Measurements from ENCODE around the gene OBP2A. TPM values are rescaled to one million over a fixed set of nuclear protein-coding genes. Genes with fewer than 3 reads are reported as not detected.
"Not testable (repeated sequence)": the region's sequence is repeated elsewhere in the genome, so short reads cannot be mapped to it uniquely, and the experiment has no call there.

OBP2A gene
- total RNA-seq, 1 donor from 2014 or later: not detected

- no peak for DNase-seq (ENCODE audit: low spot score, unreplicated experiment)
- Mint-ChIP-seq H3K9me3 (ENCODE audit: low read depth) (peaks cover 4% of the 10 kb centered on the region), H3K4me3 (ENCODE audit: low read depth) (no peak overlapping the region), H3K27me3 (peaks cover 11% of the 10 kb centered on the region), H3K36me3 (ENCODE audit: insufficient read depth) (peaks cover 2% of the 10 kb centered on the region), H3K27ac (no peak overlapping the region), H3K4me1 (ENCODE audit: low read depth) (no peaks in the 10 kb centered on the region)
- no peak for TF ChIP-seq CTCF (IDR thresholded peaks at IDR 0.05; ENCODE audit: unreplicated experiment)
Observed at GRCh38 chr9:135508211-135508820, 37.6 kb upstream of the OBP2A start.

- no peak overlapping the region for H3K4me3 Mint-ChIP-seq (ENCODE audit: low read depth)
- H3K36me3 Mint-ChIP-seq (ENCODE audit: insufficient read depth): peaks cover 1% of the 10 kb centered on the region
- peaks cover 11% of the 10 kb centered on the region for H3K27me3 Mint-ChIP-seq
- TF ChIP-seq CTCF (IDR thresholded peaks at IDR 0.05; ENCODE audit: unreplicated experiment): no peak
- no peak for DNase-seq (ENCODE audit: low spot score, unreplicated experiment)
- peaks cover 4% of the 10 kb centered on the region for H3K9me3 Mint-ChIP-seq (ENCODE audit: low read depth)
- no peak overlapping the region for H3K27ac Mint-ChIP-seq
- no peaks in the 10 kb centered on the region for H3K4me1 Mint-ChIP-seq (ENCODE audit: low read depth)
Observed at GRCh38 chr9:135509458-135509857, 36.5 kb upstream of the OBP2A start.

GRCh38 chr9:135512241-135512603 lies 33.7 kb upstream of the OBP2A start:
- TF ChIP-seq CTCF (IDR thresholded peaks at IDR 0.05; ENCODE audit: unreplicated experiment): no peak
- no peak overlapping the region for H3K4me3 Mint-ChIP-seq (ENCODE audit: low read depth)
- no peaks in the 10 kb centered on the region for H3K36me3 Mint-ChIP-seq (ENCODE audit: insufficient read depth)
- peaks cover 4% of the 10 kb centered on the region for H3K9me3 Mint-ChIP-seq (ENCODE audit: low read depth)
- H3K27ac Mint-ChIP-seq: no peak overlapping the region
- peaks cover 11% of the 10 kb centered on the region for H3K27me3 Mint-ChIP-seq
- H3K4me1 Mint-ChIP-seq (ENCODE audit: low read depth): no peaks in the 10 kb centered on the region
- no peak for DNase-seq (ENCODE audit: low spot score, unreplicated experiment)

- no peak for TF ChIP-seq CTCF (IDR thresholded peaks at IDR 0.05; ENCODE audit: unreplicated experiment)
- Mint-ChIP-seq H3K27me3 (peaks cover 15% of the 10 kb centered on the region), H3K27ac (no peak overlapping the region), H3K4me1 (ENCODE audit: low read depth) (no peaks in the 10 kb centered on the region), H3K9me3 (ENCODE audit: low read depth) (peaks cover 4% of the 10 kb centered on the region), H3K4me3 (ENCODE audit: low read depth) (no peak overlapping the region), H3K36me3 (ENCODE audit: insufficient read depth) (no peaks in the 10 kb centered on the region)
- DNase-seq (ENCODE audit: low spot score, unreplicated experiment): no peak
Observed at GRCh38 chr9:135512904-135513303, 33.0 kb upstream of the OBP2A start.

GRCh38 chr9:135513351-135513846 lies 32.5 kb upstream of the OBP2A start:
- Mint-ChIP-seq H3K4me1 (ENCODE audit: low read depth) (no peaks in the 10 kb centered on the region), H3K27me3 (peaks cover 15% of the 10 kb centered on the region), H3K9me3 (ENCODE audit: low read depth) (peaks cover 4% of the 10 kb centered on the region), H3K27ac (no peak overlapping the region), H3K4me3 (ENCODE audit: low read depth) (no peak overlapping the region), H3K36me3 (ENCODE audit: insufficient read depth) (no peaks in the 10 kb centered on the region)
- no peak for DNase-seq (ENCODE audit: low spot score, unreplicated experiment)
- no peak for TF ChIP-seq CTCF (IDR thresholded peaks at IDR 0.05; ENCODE audit: unreplicated experiment)

GRCh38 chr9:135513906-135514305 lies 32.0 kb upstream of the OBP2A start:
- not testable (repeated sequence) for H3K4me1 Mint-ChIP-seq (ENCODE audit: low read depth); H3K27ac Mint-ChIP-seq; H3K9me3 Mint-ChIP-seq (ENCODE audit: low read depth); H3K36me3 Mint-ChIP-seq (ENCODE audit: insufficient read depth); H3K4me3 Mint-ChIP-seq (ENCODE audit: low read depth); DNase-seq (ENCODE audit: low spot score, unreplicated experiment)
- peaks cover 15% of the 10 kb centered on the region for H3K27me3 Mint-ChIP-seq
